Smooth muscle cell (in vitro differentiated cells): ENCODE measurements around the gene EIF4A3. TPM values are rescaled to one million over a fixed set of nuclear protein-coding genes. Genes with fewer than 3 reads are reported as not detected.

Experiments used
- DNase-seq: peaks from one replicate; lab custom pipeline; 2025; ENCODE audit not compliant: unreplicated experiment; lab: John Stamatoyannopoulos, UW
- H2AFZ ChIP-seq: fragments of 200-600 bp; sonication (generic); 2 replicates; pipeline ENCODE4 v1.6.0; 2016; ENCODE audit warnings: antibody characterized with exemption, low read depth, mild to moderate bottlenecking
- H3F3A ChIP-seq: fragments of 200-600 bp; sonication (generic); 2 replicates; pipeline ENCODE4 v1.6.0; 2017; ENCODE audit warnings: antibody characterized with exemption, low read depth
- H3K27ac ChIP-seq: fragments of 200-600 bp; sonication (generic); 2 replicates; pipeline ENCODE4 v1.5.1; 2016; ENCODE audit warnings: low read depth, mild to moderate bottlenecking
- H3K27me3 ChIP-seq: fragments of 200-600 bp; sonication (generic); 2 replicates; pipeline ENCODE4 v1.6.1; 2016; ENCODE audit warnings: low read depth, mild to moderate bottlenecking
- H3K36me3 ChIP-seq: fragments of 200-600 bp; sonication (generic); 2 replicates; pipeline ENCODE4 v1.5.1; 2016; ENCODE audit warnings: low read depth
- H3K4me1 ChIP-seq: fragments of 200-600 bp; sonication (generic); 2 replicates; pipeline ENCODE4 v1.5.1; 2016; ENCODE audit warnings: low read depth
- H3K4me2 ChIP-seq: fragments of 200-600 bp; sonication (generic); 2 replicates; pipeline ENCODE4 v1.6.0; 2016; ENCODE audit warnings: mild to moderate bottlenecking
- H3K4me3 ChIP-seq: fragments of 200-600 bp; sonication (generic); 2 replicates; pipeline ENCODE4 v1.5.1; 2016; ENCODE audit warnings: mild to moderate bottlenecking
- H3K79me2 ChIP-seq: fragments of 200-600 bp; sonication (generic); 2 replicates; pipeline ENCODE4 v1.6.0; 2016; ENCODE audit warnings: low read depth, mild to moderate bottlenecking
- H3K9ac ChIP-seq: fragments of 200-600 bp; sonication (generic); 2 replicates; pipeline ENCODE4 v1.6.0; 2016; ENCODE audit warnings: low read depth
- H3K9me3 ChIP-seq: fragments of 200-600 bp; sonication (generic); replicated peaks from 2 replicates; pipeline ENCODE4 v1.5.1; 2016; ENCODE audit warnings: low read depth
- H4K20me1 ChIP-seq: fragments of 200-600 bp; sonication (generic); 2 replicates; pipeline ENCODE4 v1.6.0; 2016; ENCODE audit warnings: low read depth
- WGBS: methylation state at CpG from one replicate; pipeline ENCODE4 v1.1.7; 2016; ENCODE audit warnings: low lambda C conversion rate; 5-methylcytosine and 5-hydroxymethylcytosine counted together
- polyA plus RNA-seq: library from polyadenylated mRNA; unstranded; fragments of >200 nt; fragmentation: Nextera tagmentation; extraction: Ambion mirVana; gene quantifications from 2 replicates; pipeline ENCODE4 v1.2.1, GENCODE V29; 2016
- total RNA-seq: library from RNA; depleted of rRNA; stranded (reverse); fragments of >200 nt; gene quantifications from 2 replicates; pipeline ENCODE4 v1.2.3, GENCODE V29; 2014
- TF ChIP-seq, protein P1 (sequence below): fragments of 200-600 bp; sonication (generic); IDR thresholded peaks from 2 replicates; pipeline ENCODE4 v1.5.1; 2017; ENCODE audit warnings: borderline replicate concordance, mild to moderate bottlenecking, antibody characterized with exemption; ENCODE audit not compliant: insufficient read depth, poor library complexity, severe bottlenecking

The EIF4A3 gene
- total and polyA plus RNA-seq, 2 experiments from 2014 or later = 86.1 to 109 TPM

- no peaks in the 10 kb centered on the region for H3K4me1 ChIP-seq
- H3K79me2 ChIP-seq = no peaks in the 10 kb centered on the region
- no peak for DNase-seq
- no peak overlapping the region for H3K27ac ChIP-seq
- TF ChIP-seq, protein P1, sequence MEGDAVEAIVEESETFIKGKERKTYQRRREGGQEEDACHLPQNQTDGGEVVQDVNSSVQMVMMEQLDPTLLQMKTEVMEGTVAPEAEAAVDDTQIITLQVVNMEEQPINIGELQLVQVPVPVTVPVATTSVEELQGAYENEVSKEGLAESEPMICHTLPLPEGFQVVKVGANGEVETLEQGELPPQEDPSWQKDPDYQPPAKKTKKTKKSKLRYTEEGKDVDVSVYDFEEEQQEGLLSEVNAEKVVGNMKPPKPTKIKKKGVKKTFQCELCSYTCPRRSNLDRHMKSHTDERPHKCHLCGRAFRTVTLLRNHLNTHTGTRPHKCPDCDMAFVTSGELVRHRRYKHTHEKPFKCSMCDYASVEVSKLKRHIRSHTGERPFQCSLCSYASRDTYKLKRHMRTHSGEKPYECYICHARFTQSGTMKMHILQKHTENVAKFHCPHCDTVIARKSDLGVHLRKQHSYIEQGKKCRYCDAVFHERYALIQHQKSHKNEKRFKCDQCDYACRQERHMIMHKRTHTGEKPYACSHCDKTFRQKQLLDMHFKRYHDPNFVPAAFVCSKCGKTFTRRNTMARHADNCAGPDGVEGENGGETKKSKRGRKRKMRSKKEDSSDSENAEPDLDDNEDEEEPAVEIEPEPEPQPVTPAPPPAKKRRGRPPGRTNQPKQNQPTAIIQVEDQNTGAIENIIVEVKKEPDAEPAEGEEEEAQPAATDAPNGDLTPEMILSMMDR = no peak
- H3K36me3 ChIP-seq = no peaks in the 10 kb centered on the region
- no peaks in the 10 kb centered on the region for H4K20me1 ChIP-seq
- H3K9ac ChIP-seq = no peak overlapping the region
- no peak overlapping the region for H2AFZ ChIP-seq
- no peak overlapping the region for H3K4me2 ChIP-seq
- H3F3A ChIP-seq = peaks cover 22% of the 10 kb centered on the region
- H3K27me3 ChIP-seq = no peaks in the 10 kb centered on the region
- H3K4me3 ChIP-seq = no peak overlapping the region
- WGBS = 53% methylated on average over 5 of the region's 5 CpGs
- no peaks in the 10 kb centered on the region for H3K9me3 ChIP-seq
These were observed 7.2 kb upstream of the EIF4A3 start for GRCh38 chr17:80154166-80154565.

- TF ChIP-seq, protein P1 = no peak
- no peak for DNase-seq
- Histone ChIP-seq H3K9ac (no peak overlapping the region), H3F3A (peaks cover 24% of the 10 kb centered on the region), H3K4me2 (no peak overlapping the region), H3K4me3 (no peak overlapping the region), H3K4me1 (peaks cover 3% of the 10 kb centered on the region), H4K20me1 (no peaks in the 10 kb centered on the region), H3K79me2 (peaks cover 6% of the 10 kb centered on the region), H2AFZ (no peak overlapping the region), H3K27ac (peak overlapping the region; percentile 95), H3K36me3 (no peaks in the 10 kb centered on the region), H3K9me3 (no peaks in the 10 kb centered on the region), H3K27me3 (no peaks in the 10 kb centered on the region)
- whole genome bisulfite sequencing = 95% methylated on average over 3 of the region's 3 CpGs
These were observed 6.1 kb upstream of the EIF4A3 start for GRCh38 chr17:80153004-80153403.

DNA sequence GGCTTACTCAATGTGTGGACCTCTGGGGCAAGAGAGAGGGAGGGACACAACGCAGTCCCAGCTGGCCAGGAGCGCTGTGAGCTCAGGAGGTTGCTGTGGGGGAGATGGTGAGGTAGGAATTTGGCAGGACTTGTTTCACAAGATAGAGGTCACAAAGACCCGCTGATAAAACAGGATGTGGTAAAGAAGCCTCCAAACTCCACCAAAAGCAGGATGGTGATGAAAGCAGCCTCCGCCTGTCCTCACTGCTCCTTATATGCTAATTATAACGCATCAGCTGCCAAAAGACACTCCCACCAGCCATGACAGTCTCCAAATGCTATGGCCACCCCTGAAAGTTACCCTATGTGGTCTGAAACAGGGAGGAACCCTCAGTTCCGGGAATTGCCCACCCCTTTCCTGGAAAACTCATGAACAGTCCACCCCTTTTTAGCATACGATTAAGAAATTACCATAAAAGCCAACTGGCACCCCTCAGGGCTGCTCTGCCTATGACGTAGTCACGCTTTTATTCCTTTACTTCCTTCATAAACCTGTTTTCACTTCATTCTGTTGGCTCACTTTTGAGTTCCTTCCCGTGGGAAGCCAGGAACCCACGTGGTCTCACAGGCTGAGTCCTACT is 5.3 kb upstream of the EIF4A3 start:
- H3K27me3 ChIP-seq = no peaks in the 10 kb centered on the region
- peak overlapping the region; percentile 70 for H3K4me2 ChIP-seq
- H3K4me3 ChIP-seq = no peak overlapping the region
- no peaks in the 10 kb centered on the region for H3K9me3 ChIP-seq
- DNase-seq = no peak
- peaks cover 5% of the 10 kb centered on the region for H3K4me1 ChIP-seq
- H3K36me3 ChIP-seq = no peaks in the 10 kb centered on the region
- H3K27ac ChIP-seq = peak overlapping the region; percentile 95
- H3F3A ChIP-seq = peaks cover 24% of the 10 kb centered on the region
- H2AFZ ChIP-seq = no peak overlapping the region
- no peaks in the 10 kb centered on the region for H4K20me1 ChIP-seq
- 58% methylated on average over 11 of the region's 11 CpGs for whole genome bisulfite sequencing
- H3K79me2 ChIP-seq = peaks cover 10% of the 10 kb centered on the region
- TF ChIP-seq, protein P1 = no peak
- peak overlapping the region; percentile 53 for H3K9ac ChIP-seq

GRCh38 chr17:80151333-80151732 is 4.4 kb upstream of the EIF4A3 start:
- Histone ChIP-seq H3K79me2 (peaks cover 15% of the 10 kb centered on the region), H2AFZ (no peak overlapping the region), H3K4me1 (peaks cover 5% of the 10 kb centered on the region), H4K20me1 (peaks cover 4% of the 10 kb centered on the region), H3K4me2 (peak overlapping the region; percentile 70), H3F3A (peaks cover 24% of the 10 kb centered on the region), H3K27me3 (no peaks in the 10 kb centered on the region), H3K36me3 (no peaks in the 10 kb centered on the region), H3K9ac (peak overlapping the region; percentile 53), H3K9me3 (no peaks in the 10 kb centered on the region), H3K27ac (peak overlapping the region; percentile 95), H3K4me3 (no peak overlapping the region)
- TF ChIP-seq, protein P1 = no peak
- no peak for DNase-seq
- 5% methylated on average over 5 of the region's 5 CpGs for WGBS
